Tibial nerve (tissue), 3 donors: Measurements from ENCODE around the gene TRPC5OS.

ENCODE experiments used
- CTCF ChIP-seq, 5 experiments: fragments of 200-600 bp in 3 of 5; fragments of 450-650 bp in 2 of 5; sonication (generic) in 3 of 5; IDR thresholded peaks; one replicate each; pipeline ENCODE4 v1.5.1; 2016 to 2019; ENCODE audit warnings: antibody characterized with exemption in 5 of 5, mild to moderate bottlenecking in 3 of 5, moderate library complexity in 2 of 5
- POLR2A ChIP-seq, 2 donors: fragments of 450-650 bp; IDR thresholded peaks; one replicate each; pipeline ENCODE4 v1.6.1; 2017; ENCODE audit warnings: antibody characterized with exemption in 2 of 2, mild to moderate bottlenecking in 2 of 2, moderate library complexity in 2 of 2

- TF ChIP-seq CTCF (IDR thresholded peaks at IDR 0.05) = no peak
- TF ChIP-seq POLR2A (IDR thresholded peaks at IDR 0.05) = no peak
Observed at GRCh38 chrX:111876646-111877045, 665 bp downstream of the TRPC5OS start.
